AG09309 (cell line): Measurements from ENCODE around the gene PDE8B.
A peak's percentile ranks its signal among the peaks of the same experiment; 100 is the strongest.

Experiments
- DNase-seq: peaks from one replicate; pipeline ENCODE4 v3.0.0-alpha.2; 2010; ENCODE audit warnings: low read depth
- H3K4me3 ChIP-seq: 2 replicates; pipeline ENCODE4 v1.5.1; 2011; ENCODE audit warnings: mild to moderate bottlenecking, low read depth, low read length, moderate library complexity; ENCODE audit not compliant: control insufficient read depth
- TF ChIP-seq, protein P1 (sequence below): IDR thresholded peaks from 2 replicates; pipeline ENCODE4 v1.5.1; 2011; ENCODE audit warnings: mild to moderate bottlenecking, low read depth, low read length, inconsistent platforms; ENCODE audit not compliant: insufficient read depth, control insufficient read depth; ENCODE audit errors: missing control alignments

PDE8B gene

DNA sequence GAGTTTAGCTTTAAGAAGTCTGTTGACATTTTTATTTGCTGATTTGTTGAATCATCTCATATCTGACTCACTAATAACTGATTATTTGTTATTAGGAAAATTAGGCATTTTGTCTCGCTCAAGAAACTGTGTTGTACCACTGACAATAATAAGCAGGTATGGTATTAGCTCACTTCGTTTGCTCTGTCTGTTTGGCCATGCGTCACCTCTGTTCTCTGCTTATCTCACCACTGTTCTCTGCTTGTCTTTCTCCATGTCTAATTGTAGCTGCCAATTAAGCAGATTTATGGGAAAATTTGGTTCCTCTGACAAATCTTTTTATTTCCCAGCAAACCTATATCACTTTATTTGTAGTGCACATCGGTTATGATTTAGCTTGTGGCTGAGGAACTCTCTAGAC lies 142.8 kb downstream of the PDE8B start:
- no peak for DNase-seq
- H3K4me3 ChIP-seq = no peak overlapping the region
- TF ChIP-seq, protein P1, sequence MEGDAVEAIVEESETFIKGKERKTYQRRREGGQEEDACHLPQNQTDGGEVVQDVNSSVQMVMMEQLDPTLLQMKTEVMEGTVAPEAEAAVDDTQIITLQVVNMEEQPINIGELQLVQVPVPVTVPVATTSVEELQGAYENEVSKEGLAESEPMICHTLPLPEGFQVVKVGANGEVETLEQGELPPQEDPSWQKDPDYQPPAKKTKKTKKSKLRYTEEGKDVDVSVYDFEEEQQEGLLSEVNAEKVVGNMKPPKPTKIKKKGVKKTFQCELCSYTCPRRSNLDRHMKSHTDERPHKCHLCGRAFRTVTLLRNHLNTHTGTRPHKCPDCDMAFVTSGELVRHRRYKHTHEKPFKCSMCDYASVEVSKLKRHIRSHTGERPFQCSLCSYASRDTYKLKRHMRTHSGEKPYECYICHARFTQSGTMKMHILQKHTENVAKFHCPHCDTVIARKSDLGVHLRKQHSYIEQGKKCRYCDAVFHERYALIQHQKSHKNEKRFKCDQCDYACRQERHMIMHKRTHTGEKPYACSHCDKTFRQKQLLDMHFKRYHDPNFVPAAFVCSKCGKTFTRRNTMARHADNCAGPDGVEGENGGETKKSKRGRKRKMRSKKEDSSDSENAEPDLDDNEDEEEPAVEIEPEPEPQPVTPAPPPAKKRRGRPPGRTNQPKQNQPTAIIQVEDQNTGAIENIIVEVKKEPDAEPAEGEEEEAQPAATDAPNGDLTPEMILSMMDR = no peak

- H3K4me3 ChIP-seq = no peak overlapping the region
- no peak for DNase-seq
- TF ChIP-seq, protein P1 = no peak
Observed at GRCh38 chr5:77354454-77354853, 144.0 kb downstream of the PDE8B start.

DNA sequence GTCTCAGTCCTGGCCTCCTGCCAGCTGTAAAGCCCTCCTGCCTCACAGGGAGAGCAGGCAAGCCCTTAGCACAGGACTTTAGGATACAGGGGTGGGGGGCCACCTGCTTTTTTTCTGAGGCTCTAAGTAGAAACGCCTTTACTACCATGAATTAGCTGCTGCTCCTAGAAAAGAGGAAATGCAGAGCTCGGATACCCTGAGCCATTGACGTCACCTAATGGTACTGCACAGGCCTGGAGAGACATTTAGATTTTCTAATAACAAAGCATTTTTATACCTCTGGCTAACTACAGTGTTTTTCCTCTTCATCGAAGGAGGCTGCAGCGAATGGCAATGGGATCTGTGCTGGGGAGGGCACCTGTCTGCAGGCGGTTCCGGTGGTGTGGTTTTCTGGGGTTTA lies 144.6 kb downstream of the PDE8B start:
- no peak overlapping the region for H3K4me3 ChIP-seq
- no peak for DNase-seq
- TF ChIP-seq, protein P1 = no peak

GRCh38 chr5:77355751-77356150 lies 145.3 kb downstream of the PDE8B start:
- TF ChIP-seq, protein P1 = no peak
- no peak for DNase-seq
- H3K4me3 ChIP-seq = no peak overlapping the region

DNA sequence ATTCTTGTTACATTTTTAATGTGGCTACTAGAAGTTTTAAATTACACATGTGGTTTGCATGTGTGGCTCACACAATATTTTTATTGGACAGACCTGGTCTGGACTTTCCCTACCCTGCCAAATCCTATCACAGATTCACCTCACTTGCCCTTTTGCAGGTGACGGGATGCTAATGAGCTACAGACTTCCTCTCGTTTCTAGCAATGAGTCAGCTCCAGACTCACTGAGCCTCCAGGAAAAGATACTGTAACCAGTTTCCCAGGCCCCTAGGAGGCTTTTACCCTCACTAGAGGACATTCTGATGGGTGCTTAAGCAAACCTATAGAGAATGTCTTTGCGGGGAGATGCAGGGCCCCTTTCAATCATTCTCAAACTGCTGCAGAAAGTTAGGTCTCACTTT lies 146.3 kb downstream of the PDE8B start:
- TF ChIP-seq, protein P1 = no peak
- peak; percentile 25 for DNase-seq
- H3K4me3 ChIP-seq = no peak overlapping the region

DNA sequence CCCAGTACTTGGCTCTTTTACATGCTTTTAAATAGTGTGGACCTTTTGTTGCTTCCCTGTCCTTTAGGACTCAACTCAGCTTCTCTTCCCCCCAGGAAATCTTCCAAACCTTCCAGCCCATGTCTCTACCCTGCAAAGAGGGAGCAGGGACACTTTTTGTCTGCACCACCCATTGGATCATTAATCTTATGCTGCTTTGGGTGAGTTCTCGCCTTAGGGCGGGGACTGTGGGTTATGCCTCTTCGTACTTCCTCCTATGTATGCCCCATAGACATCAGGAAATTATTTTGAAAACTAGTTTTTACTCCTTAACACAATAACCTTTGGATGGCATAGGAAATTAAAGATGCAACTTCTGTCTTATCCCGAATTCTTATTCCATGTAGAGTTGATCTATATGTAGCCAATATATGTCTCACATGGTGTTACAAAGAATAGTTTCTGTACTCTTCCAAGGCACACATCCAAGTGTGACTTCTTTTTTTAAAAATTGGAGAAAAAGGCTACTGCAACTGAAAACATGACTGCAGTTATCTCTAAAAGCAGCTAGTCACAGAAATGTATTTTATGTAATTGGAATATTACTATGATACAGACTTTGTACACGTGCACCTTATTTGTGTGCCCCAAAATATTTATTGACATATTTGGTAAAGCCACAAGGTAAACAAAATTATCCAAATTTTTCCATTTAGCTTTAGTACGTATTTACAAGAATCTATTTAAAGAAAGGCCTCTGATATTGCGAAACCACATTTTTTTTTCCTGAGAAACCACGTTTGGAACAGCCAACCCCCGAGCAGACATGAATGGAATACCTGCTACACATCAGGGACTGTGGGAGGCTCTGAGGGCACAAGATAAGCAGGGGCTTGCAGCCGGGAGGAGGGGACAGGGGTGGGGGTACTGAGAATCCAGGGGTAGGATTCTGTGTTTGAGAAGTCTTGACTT lies 148.1 kb downstream of the PDE8B start:
- TF ChIP-seq, protein P1 = no peak
- no peak overlapping the region for H3K4me3 ChIP-seq
- peak; percentile 55 for DNase-seq
